Right lobe of liver (tissue), 6 donors: Measurements from ENCODE around the gene NRP2. TPM values are rescaled to one million over a fixed set of nuclear protein-coding genes. Genes with fewer than 3 reads are reported as not detected.

Experiments
- ATAC-seq, 4 donors: fragments of 200-7000 bp; cut with Tn5 transposase; one replicate each; pipeline ENCODE4 v1.9.1; 2020; ENCODE audit warnings: mild to moderate bottlenecking in 4 of 4, moderate library complexity in 4 of 4
- DNase-seq, 3 donors: peaks; one replicate each; pipeline ENCODE4 v3.0.0-alpha.2; 2020
- H3K27ac ChIP-seq, 3 donors: fragments of 200-600 bp; one replicate each; pipeline ENCODE4 v1.8.0; 2022
- H3K27me3 ChIP-seq, 2 donors: fragments of 200-600 bp; one replicate each; pipeline ENCODE4 v1.8.0; 2022
- H3K36me3 ChIP-seq, 4 donors: fragments of 200-600 bp; sonication (generic) in 1 of 4; one replicate each; pipeline versions ENCODE4 v1.5.1 to v1.8.0; 2017 to 2022; ENCODE audit warnings: control low read depth in 1 of 4
- H3K4me1 ChIP-seq, 4 donors: fragments of 200-600 bp; sonication (generic) in 1 of 4; one replicate each; pipeline versions ENCODE4 v1.5.1 to v1.8.0; 2017 to 2022; ENCODE audit warnings: control low read depth in 1 of 4
- H3K4me3 ChIP-seq, 3 donors: fragments of 200-600 bp; one replicate each; pipeline ENCODE4 v1.8.0; 2022
- H3K9me3 ChIP-seq, 4 donors: fragments of 200-600 bp; sonication (generic) in 1 of 4; one replicate each; pipeline versions ENCODE4 v1.5.1 to v1.8.0; 2017 to 2022; ENCODE audit warnings: control low read depth in 1 of 4
- POLR2A ChIP-seq: fragments of 450-650 bp; IDR thresholded peaks from one replicate; pipeline ENCODE4 v1.6.1; 2017; ENCODE audit warnings: antibody characterized with exemption, mild to moderate bottlenecking
- WGBS: methylation state at CpG from one replicate; pipeline ENCODE4 v1.1.6; 2018; ENCODE audit warnings: low coverage, low lambda C conversion rate; ENCODE audit not compliant: insufficient coverage; ENCODE audit errors: missing lambda C conversion rate; 5-methylcytosine and 5-hydroxymethylcytosine counted together
- intact Hi-C, 2 donors: fragments of 100-400 bp; cut with DNase I; formaldehyde crosslinking; loops; one replicate each; pipeline versions ENCODE4 v1.11.2 to v1.14.1; 2022
- total RNA-seq, 6 experiments: library from RNA; depleted of rRNA in 2 of 6; stranded (reverse); fragments of >200 nt in 2 of 6; fragmentation: NEBNext Ultra II Directional in 3 of 6; extraction: Animal tissue kit (Norgen Biotek cat#: 25700) in 3 of 6; gene quantifications; one replicate each; pipeline versions ENCODE4 v1.1.0 to v1.2.4, GENCODE V29; 2016 to 2023
- TF ChIP-seq, protein P1 (sequence below), 4 donors: fragments of 200-600 bp in 3 of 4; fragments of 450-650 bp in 1 of 4; IDR thresholded peaks; one replicate each; pipeline versions ENCODE4 v1.5.1 to v1.8.0; 2016 to 2022; ENCODE audit warnings: antibody characterized with exemption in 4 of 4, mild to moderate bottlenecking in 2 of 4
- donor health status: DM: no; HTN: yes; CAD: no.
- donor health status: DM: no; HTN: no; CAD: no.
- donor health status: DM: no; HTN: no; CAD: no.
- donor health status: DM: no; HTN: yes; CAD: no.
- donor health status: DM: no; HTN: yes; CAD: no.

Gene NRP2
- total RNA-seq, 6 experiments from 2014 or later: 5.5 to 23.7 (median 8.6) TPM

DNA sequence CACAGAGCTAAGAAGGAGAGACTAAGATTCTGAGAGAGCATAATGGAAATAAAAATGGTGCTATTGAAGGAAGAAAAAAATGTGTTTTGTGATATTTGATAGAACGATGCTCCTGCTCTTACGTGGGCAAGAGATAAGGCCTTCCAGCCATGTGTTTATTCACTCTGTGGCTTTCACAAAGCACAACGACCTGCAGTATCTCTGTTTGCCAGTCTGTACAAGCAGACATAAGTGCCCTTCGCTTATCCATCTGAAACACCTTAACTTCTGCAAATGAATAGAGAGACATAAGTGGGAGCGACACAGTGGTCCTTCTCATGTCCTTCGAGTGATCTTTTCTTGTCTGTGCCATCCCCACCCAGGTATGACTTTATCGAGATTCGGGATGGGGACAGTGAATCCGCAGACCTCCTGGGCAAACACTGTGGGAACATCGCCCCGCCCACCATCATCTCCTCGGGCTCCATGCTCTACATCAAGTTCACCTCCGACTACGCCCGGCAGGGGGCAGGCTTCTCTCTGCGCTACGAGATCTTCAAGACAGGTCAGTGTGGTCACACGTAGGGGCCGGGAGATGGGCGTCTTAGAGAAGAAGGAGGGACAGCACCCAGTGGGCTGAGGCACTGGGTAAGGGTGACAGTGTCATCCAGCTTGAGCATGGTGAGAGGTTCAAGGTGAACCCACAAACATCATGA is 33.7 kb downstream of the NRP2 start:
- peak in 2 of 3 donors; percentile 54 to 73 for DNase-seq
- no peak overlapping the region for H3K4me3 ChIP-seq
- no peaks in the 10 kb centered on the region for H3K36me3 ChIP-seq
- no peaks in the 10 kb centered on the region for H3K4me1 ChIP-seq
- no peak for TF ChIP-seq POLR2A
- TF ChIP-seq, protein P1, sequence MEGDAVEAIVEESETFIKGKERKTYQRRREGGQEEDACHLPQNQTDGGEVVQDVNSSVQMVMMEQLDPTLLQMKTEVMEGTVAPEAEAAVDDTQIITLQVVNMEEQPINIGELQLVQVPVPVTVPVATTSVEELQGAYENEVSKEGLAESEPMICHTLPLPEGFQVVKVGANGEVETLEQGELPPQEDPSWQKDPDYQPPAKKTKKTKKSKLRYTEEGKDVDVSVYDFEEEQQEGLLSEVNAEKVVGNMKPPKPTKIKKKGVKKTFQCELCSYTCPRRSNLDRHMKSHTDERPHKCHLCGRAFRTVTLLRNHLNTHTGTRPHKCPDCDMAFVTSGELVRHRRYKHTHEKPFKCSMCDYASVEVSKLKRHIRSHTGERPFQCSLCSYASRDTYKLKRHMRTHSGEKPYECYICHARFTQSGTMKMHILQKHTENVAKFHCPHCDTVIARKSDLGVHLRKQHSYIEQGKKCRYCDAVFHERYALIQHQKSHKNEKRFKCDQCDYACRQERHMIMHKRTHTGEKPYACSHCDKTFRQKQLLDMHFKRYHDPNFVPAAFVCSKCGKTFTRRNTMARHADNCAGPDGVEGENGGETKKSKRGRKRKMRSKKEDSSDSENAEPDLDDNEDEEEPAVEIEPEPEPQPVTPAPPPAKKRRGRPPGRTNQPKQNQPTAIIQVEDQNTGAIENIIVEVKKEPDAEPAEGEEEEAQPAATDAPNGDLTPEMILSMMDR (IDR thresholded peaks at IDR 0.05): peak in 3 of 4 donors; percentile 33 to 50 (median 34)
- H3K27me3 ChIP-seq: no peaks in the 10 kb centered on the region
- peak; percentile 55 to 68 (median 64) for ATAC-seq
- intact Hi-C loops: no loop called here
- H3K27ac ChIP-seq: no peak overlapping the region
- 73% methylated on average over 18 of the region's 20 CpGs for WGBS
- H3K9me3 ChIP-seq: no peaks in the 10 kb centered on the region

DNA sequence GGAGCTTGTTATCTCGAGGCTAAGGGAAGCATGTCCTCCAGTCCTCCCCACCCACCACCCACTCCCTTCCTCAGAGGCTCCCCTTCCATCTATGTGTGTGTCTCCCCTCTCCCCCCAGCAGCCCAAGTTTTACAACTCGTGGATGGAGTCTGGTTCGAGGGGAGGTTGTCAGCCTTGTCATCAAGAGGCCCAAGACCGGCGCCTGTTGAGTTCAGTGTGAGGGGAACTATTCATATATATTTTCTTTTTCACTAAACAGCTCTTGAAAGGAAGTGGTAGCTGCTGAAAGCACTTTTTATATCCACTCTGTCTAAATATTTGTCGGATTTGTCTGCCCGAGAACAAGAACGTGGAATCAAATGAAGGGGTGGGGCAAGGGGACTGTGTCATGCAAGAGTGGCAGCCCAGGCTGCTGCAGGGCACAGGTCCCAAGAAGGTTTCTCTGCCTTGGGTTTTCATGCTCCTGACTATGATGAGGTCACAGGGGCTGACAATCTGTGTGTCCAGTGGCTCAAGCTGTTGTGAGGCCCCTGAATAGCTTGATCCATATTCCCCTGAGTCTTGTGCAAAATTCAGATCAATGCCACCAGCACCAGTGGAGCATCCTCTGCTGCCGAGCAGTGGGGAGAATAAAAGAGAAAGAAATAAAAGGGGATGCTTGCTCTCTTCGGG is 35.0 kb downstream of the NRP2 start:
- intact Hi-C loops: no loop called here
- Histone ChIP-seq H3K9me3 (no peaks in the 10 kb centered on the region), H3K27me3 (no peaks in the 10 kb centered on the region), H3K36me3 (no peaks in the 10 kb centered on the region), H3K4me1 (no peaks in the 10 kb centered on the region), H3K4me3 (no peak overlapping the region), H3K27ac (no peak overlapping the region)
- DNase-seq: no peak
- ATAC-seq: no peak
- TF ChIP-seq, protein P1 (IDR thresholded peaks at IDR 0.05): no peak
- no peak for TF ChIP-seq POLR2A
- 59% methylated on average over 10 of the region's 10 CpGs for WGBS

DNA sequence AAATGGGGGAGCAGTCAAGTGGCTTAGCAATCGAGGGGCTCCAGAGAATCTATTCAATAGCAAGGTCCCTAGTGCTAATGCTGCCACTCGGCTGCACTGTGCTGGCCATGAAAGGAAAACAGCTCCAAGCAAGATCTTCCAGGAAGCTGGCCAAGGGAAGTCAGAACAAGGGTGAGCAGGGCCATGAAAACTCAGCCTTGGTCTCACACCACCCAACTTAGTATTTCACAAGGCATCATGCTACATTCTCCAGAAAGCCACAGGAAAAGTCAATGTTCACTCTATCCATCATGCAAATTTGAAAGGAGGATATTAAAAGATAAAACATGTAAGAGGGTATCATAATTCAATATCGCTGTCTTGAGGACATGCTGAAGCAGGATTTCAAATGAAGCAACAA is 35.7 kb downstream of the NRP2 start:
- H3K4me3 ChIP-seq: no peak overlapping the region
- intact Hi-C loops: no loop called here
- H3K4me1 ChIP-seq: no peaks in the 10 kb centered on the region
- TF ChIP-seq POLR2A: no peak
- TF ChIP-seq, protein P1 (IDR thresholded peaks at IDR 0.05): no peak
- no peak for DNase-seq
- no peaks in the 10 kb centered on the region for H3K9me3 ChIP-seq
- no peak for ATAC-seq
- no peaks in the 10 kb centered on the region for H3K27me3 ChIP-seq
- WGBS: 80% methylated on average over 2 of the region's 3 CpGs
- no peaks in the 10 kb centered on the region for H3K36me3 ChIP-seq
- no peak overlapping the region for H3K27ac ChIP-seq

DNA sequence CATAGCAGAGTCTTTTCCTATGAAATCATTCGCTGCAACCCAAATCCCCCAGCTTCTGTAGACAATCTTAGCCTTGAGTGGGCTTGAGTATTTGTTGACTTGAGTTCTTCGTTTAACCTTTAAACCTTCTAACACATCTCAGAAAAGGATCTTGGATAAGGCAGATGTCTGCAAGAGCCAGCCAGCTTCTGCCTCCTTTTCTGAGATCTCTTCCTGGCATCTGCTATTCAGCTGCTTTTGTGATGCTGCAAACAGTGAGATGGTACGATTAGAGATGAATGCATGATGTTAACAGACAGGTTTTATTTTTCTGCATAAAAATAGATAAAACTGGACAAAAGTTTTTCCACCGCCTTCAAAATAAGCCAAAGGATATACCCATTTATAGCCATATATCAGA is 37.5 kb downstream of the NRP2 start:
- H3K27me3 ChIP-seq: no peaks in the 10 kb centered on the region
- no peaks in the 10 kb centered on the region for H3K36me3 ChIP-seq
- WGBS: 78% methylated on average over 4 of the region's 4 CpGs
- TF ChIP-seq, protein P1 (IDR thresholded peaks at IDR 0.05): no peak
- TF ChIP-seq POLR2A: no peak
- no peaks in the 10 kb centered on the region for H3K9me3 ChIP-seq
- no peak overlapping the region for H3K4me3 ChIP-seq
- H3K27ac ChIP-seq: no peak overlapping the region
- intact Hi-C loops: no loop called here
- peaks cover 0 to 2% (median under 1%) of the 10 kb centered on the region in 4 donors for H3K4me1 ChIP-seq
- no peak for ATAC-seq
- no peak for DNase-seq
